NAMALWA (cell line): ENCODE measurements around the gene CCNB1IP1.
"Not testable (repeated sequence)": the region's sequence is repeated elsewhere in the genome, so short reads cannot be mapped to it uniquely, and the experiment has no call there.

ENCODE experiments used
- DNase-seq: peaks from one replicate; pipeline ENCODE4 v3.0.0-alpha.2; 2015; ENCODE audit warnings: low spot score

CCNB1IP1 gene

GRCh38 chr14:20332431-20332787 lies 670 bp downstream of the CCNB1IP1 start:
- no peak for DNase-seq

- no peak for DNase-seq
Measured at GRCh38 chr14:20331053-20331613, 1.9 kb downstream of the CCNB1IP1 start.

- DNase-seq: no peak
Measured at GRCh38 chr14:20329355-20329754, 3.7 kb downstream of the CCNB1IP1 start.

GRCh38 chr14:20328705-20329104 lies 4.4 kb downstream of the CCNB1IP1 start:
- DNase-seq: no peak

GRCh38 chr14:20327005-20327869 lies 5.8 kb downstream of the CCNB1IP1 start:
- DNase-seq: peak; percentile 87

- DNase-seq: no peak
Measured at GRCh38 chr14:20317720-20318119, 15.4 kb downstream of the CCNB1IP1 start.

- DNase-seq: no peak
Measured at GRCh38 chr14:20314026-20314425, 19.1 kb downstream of the CCNB1IP1 start.

- DNase-seq: no peak
Measured at GRCh38 chr14:20306079-20306423, 27.0 kb downstream of the CCNB1IP1 start.

- DNase-seq: peak; percentile 93
Measured at GRCh38 chr14:20305265-20306078, 27.6 kb downstream of the CCNB1IP1 start, which contains the start of gene TTC5. Gene TTC5, minus strand, starts transcription at chr14:20305951. Its CDS starts 14 bp downstream, at chr14:20305937.

GRCh38 chr14:20302042-20302755 lies 30.9 kb downstream of the CCNB1IP1 start:
- no peak for DNase-seq

- peak; percentile 15 for DNase-seq
Measured at GRCh38 chr14:20295067-20295466, 38.0 kb downstream of the CCNB1IP1 start.

- no peak for DNase-seq
Measured at GRCh38 chr14:20294636-20295035, 38.4 kb downstream of the CCNB1IP1 start.

- not testable (repeated sequence) for DNase-seq
Measured at GRCh38 chr14:20281998-20282397, 51.1 kb downstream of the CCNB1IP1 start.

- not testable (repeated sequence) for DNase-seq
Measured at GRCh38 chr14:20280265-20280664, 52.8 kb downstream of the CCNB1IP1 start.

GRCh38 chr14:20278414-20278813 lies 54.7 kb downstream of the CCNB1IP1 start:
- no peak for DNase-seq

- DNase-seq: no peak
Measured at GRCh38 chr14:20277409-20277808, 55.7 kb downstream of the CCNB1IP1 start.

GRCh38 chr14:20274062-20274461 lies 59.0 kb downstream of the CCNB1IP1 start:
- DNase-seq: no peak

GRCh38 chr14:20264361-20264760 lies 68.7 kb downstream of the CCNB1IP1 start:
- not testable (repeated sequence) for DNase-seq

GRCh38 chr14:20262642-20263128 lies 70.4 kb downstream of the CCNB1IP1 start:
- DNase-seq: no peak
